SHP77 (cell line): ENCODE data around the gene SLC7A10.
A peak's percentile ranks its signal among the peaks of the same experiment; 100 is the strongest.
"Not testable (repeated sequence)": the region's sequence is repeated elsewhere in the genome, so short reads cannot be mapped to it uniquely, and the experiment has no call there.

Experiments
- DNase-seq, 2 experiments: peaks; one replicate each; lab custom pipeline; 2025; lab: John Stamatoyannopoulos, UW

Gene SLC7A10

GRCh38 chr19:33216198-33216830, 9.3 kb downstream of the SLC7A10 start:
- DNase-seq, result no peak

- DNase-seq, result no peak
These were observed 10.0 kb downstream of the SLC7A10 start for GRCh38 chr19:33215438-33216197.

GRCh38 chr19:33214596-33214995, 11.1 kb downstream of the SLC7A10 start:
- DNase-seq, result peak; percentile 44 to 67

- no peak for DNase-seq
These were observed 13.0 kb downstream of the SLC7A10 start for GRCh38 chr19:33212436-33213172.

- no peak for DNase-seq
These were observed 13.7 kb downstream of the SLC7A10 start for GRCh38 chr19:33211794-33212435.

GRCh38 chr19:33210266-33210940, 15.2 kb downstream of the SLC7A10 start:
- DNase-seq, result no peak

- DNase-seq, result not testable (repeated sequence)
These were observed 15.8 kb downstream of the SLC7A10 start for GRCh38 chr19:33209850-33210230.

- DNase-seq, result no peak
These were observed 16.5 kb downstream of the SLC7A10 start for GRCh38 chr19:33208904-33209849.

GRCh38 chr19:33208371-33208895, 17.2 kb downstream of the SLC7A10 start:
- DNase-seq, result no peak

GRCh38 chr19:33207903-33208302, 17.7 kb downstream of the SLC7A10 start:
- DNase-seq, result no peak

- no peak for DNase-seq
These were observed 18.5 kb downstream of the SLC7A10 start for GRCh38 chr19:33207040-33207620.

- no peak for DNase-seq
These were observed 19.2 kb downstream of the SLC7A10 start for GRCh38 chr19:33206261-33207039.

- DNase-seq, result no peak
These were observed 20.0 kb downstream of the SLC7A10 start for GRCh38 chr19:33205531-33206260.

GRCh38 chr19:33205110-33205509, 20.5 kb downstream of the SLC7A10 start:
- DNase-seq, result no peak

- DNase-seq, result no peak
These were observed 21.3 kb downstream of the SLC7A10 start for GRCh38 chr19:33204136-33204973.

GRCh38 chr19:33203529-33203928, 22.1 kb downstream of the SLC7A10 start:
- no peak for DNase-seq
